ENCODE results near the gene SHMT1.
"Not testable (repeated sequence)": the region's sequence is repeated elsewhere in the genome, so short reads cannot be mapped to it uniquely, and the experiment has no call there.

SHMT1 gene

DNA sequence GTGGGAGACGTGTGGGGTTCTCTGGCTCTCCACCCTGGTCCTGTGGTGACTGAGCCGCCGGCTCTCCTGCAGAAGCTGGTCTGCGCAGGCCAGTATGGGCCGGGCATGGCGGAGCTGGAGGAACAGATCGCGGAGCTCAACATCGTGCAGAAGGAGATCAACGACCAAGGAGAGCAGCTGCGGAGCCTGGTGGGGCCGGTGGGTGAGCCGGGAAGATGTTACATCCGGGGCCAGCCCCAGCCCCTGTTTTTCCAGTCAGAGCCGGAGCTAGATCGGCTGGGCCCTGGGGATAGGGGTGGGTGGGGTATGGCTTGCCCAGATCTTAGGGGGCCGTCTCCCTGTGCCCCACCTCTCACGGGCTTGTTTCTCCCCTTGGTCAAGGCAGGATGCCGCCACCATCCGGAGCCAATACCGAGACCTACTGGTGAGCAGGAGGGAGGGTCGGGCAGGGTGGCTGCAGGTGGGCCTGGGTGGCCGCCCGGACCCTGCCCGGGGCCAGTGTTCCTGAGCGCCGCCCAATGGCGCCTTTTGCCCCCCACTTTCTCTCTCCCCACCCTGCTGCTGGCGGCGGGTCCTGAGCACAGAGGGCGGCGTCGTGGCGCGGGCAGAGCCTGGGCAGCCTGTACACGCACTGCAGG lies 19.2 kb upstream of the SHMT1 start:
- no peak overlapping the region for H3K4me3 ChIP-seq (ENCODE audit: low read depth, low read length)
- TF ChIP-seq, protein P1, sequence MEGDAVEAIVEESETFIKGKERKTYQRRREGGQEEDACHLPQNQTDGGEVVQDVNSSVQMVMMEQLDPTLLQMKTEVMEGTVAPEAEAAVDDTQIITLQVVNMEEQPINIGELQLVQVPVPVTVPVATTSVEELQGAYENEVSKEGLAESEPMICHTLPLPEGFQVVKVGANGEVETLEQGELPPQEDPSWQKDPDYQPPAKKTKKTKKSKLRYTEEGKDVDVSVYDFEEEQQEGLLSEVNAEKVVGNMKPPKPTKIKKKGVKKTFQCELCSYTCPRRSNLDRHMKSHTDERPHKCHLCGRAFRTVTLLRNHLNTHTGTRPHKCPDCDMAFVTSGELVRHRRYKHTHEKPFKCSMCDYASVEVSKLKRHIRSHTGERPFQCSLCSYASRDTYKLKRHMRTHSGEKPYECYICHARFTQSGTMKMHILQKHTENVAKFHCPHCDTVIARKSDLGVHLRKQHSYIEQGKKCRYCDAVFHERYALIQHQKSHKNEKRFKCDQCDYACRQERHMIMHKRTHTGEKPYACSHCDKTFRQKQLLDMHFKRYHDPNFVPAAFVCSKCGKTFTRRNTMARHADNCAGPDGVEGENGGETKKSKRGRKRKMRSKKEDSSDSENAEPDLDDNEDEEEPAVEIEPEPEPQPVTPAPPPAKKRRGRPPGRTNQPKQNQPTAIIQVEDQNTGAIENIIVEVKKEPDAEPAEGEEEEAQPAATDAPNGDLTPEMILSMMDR (IDR thresholded peaks at IDR 0.05; ENCODE audit: low read depth, low read length), result no peak

DNA sequence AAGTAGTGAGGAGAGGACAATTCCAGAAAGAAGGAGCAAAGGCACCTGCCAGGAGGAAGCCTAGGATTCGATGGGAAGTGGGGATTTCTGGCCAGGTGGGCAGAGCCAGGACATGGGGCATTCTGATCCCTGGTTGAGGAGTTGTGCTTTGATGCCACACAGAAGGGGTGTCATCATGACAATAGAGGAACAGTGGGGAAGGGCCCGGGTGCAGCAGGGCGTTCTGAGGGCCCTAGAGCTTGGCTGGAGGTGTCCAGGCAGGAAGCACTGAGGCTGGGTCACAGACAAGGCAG lies 18.5 kb upstream of the SHMT1 start:
- TF ChIP-seq, protein P1 (IDR thresholded peaks at IDR 0.05; ENCODE audit: low read depth, low read length), result no peak
- no peak overlapping the region for H3K4me3 ChIP-seq (ENCODE audit: low read depth, low read length)

- TF ChIP-seq, protein P1 (IDR thresholded peaks at IDR 0.05; ENCODE audit: low read depth, low read length), result no peak
Observed at GRCh38 chr17:18381158-18381952, 18.0 kb upstream of the SHMT1 start.

DNA sequence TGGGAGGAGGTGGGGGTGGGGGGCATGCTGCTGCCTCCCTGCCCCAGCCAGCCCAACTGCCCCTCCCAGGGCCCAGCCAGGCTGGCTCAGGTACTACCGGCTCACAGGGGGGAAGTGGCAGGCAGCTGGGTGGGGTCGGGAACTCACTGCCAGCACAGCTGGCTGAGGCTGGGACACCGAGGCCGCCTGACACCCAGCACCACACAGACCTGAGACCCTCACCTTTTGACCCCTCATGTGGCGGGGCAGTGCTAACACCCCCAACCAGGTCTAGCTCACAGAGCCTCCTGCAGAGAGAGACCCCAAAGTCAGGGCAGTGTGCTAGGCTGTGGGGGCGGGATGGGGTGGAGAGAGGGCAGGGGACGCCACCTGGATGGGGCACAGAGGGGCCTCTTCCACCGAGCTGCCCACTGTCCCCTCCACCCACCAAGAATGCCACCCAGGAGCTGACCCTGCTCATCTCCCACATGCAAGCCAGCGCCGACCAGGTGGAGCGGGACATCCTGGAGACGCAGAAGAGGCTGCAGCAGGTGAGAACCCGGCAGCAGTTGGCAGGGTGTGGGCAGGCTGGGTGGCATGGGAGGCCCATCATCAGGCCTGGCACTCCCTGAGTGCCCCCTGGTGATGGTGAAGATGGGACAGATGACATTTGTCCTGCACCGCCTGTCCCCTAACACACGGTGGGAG lies 17.3 kb upstream of the SHMT1 start:
- no peak overlapping the region for H3K4me3 ChIP-seq (ENCODE audit: low read depth, low read length)
- TF ChIP-seq, protein P1 (IDR thresholded peaks at IDR 0.05; ENCODE audit: low read depth, low read length), result no peak

More at GRCh38 chr17:18381158-18381952, 18.0 kb upstream of the SHMT1 start:
- H3K4me3 ChIP-seq (ENCODE audit: low read depth, low read length), result no peak overlapping the region

DNA sequence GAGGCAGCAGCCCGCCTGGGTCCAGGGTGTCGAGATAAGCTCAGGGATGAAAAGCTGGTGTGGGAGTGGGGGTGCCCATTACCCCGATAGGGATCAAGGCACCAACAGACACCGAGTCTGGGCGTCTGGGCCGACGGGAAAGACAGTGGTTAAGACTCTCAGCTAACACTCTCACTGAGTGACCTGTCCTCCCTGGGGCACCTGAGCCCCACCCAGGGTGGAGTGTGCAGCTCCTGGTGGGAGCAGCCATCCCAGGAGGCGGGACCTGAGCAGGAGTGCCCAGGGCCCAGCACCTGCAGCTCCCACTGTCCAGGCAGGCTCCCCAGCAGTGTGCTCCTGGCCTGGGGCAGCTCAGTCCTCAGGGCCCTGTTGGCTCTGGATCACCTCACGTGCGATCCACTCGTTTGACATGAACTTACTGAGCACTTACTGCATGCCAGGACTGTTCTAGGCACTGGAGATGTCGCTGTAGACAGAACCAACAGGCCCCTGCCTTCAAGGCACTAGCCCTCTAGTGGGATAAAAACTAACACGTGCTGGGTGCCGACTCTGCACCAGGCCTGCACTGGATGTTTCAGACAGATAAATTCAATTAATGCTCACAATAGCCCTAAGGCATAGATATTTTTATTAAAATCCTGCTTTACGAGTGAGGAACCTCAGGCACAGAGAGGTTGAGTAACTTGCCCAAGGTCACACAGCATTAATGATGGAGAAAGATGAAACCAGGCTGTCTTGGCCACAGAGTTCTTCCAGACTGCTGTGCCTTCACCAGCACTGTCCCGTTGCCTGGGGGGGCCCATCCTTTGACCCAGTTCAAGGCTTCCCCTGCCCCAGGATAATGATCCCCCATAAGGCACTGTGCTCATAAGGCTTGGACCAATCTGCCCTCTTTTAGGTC lies 16.1 kb upstream of the SHMT1 start:
- TF ChIP-seq, protein P1 (IDR thresholded peaks at IDR 0.05; ENCODE audit: low read depth, low read length), result no peak
- H3K4me3 ChIP-seq (ENCODE audit: low read depth, low read length), result no peak overlapping the region

- not testable (repeated sequence) for H3K4me3 ChIP-seq (ENCODE audit: low read depth, low read length)
Observed at GRCh38 chr17:18378614-18379013, 15.3 kb upstream of the SHMT1 start.

- no peak overlapping the region for H3K4me3 ChIP-seq (ENCODE audit: low read depth, low read length)
- TF ChIP-seq, protein P1 (IDR thresholded peaks at IDR 0.05; ENCODE audit: low read depth, low read length), result no peak
Observed at GRCh38 chr17:18378205-18378505, 14.8 kb upstream of the SHMT1 start.
